ENCODE measurements around the gene FOXS1. TPM values are rescaled to one million over a fixed set of nuclear protein-coding genes. Genes with fewer than 3 reads are reported as not detected.
A peak's percentile ranks its signal among the peaks of the same experiment; 100 is the strongest.

FOXS1 gene
- polyA plus RNA-seq, 1 of the 3 experiments (the other 2 are of a cell fraction), result 0.99 TPM

- TF ChIP-seq, protein P1, sequence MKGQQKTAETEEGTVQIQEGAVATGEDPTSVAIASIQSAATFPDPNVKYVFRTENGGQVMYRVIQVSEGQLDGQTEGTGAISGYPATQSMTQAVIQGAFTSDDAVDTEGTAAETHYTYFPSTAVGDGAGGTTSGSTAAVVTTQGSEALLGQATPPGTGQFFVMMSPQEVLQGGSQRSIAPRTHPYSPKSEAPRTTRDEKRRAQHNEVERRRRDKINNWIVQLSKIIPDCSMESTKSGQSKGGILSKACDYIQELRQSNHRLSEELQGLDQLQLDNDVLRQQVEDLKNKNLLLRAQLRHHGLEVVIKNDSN (IDR thresholded peaks at IDR 0.05; ENCODE audit: borderline replicate concordance, low read depth), result no peak
- TF ChIP-seq FOXM1 (IDR thresholded peaks at IDR 0.05; ENCODE audit: low read depth) (no peak), YY1 (IDR thresholded peaks at IDR 0.05; ENCODE audit: low read depth) (no peak), PBX3 (IDR thresholded peaks at IDR 0.05) (no peak), FOSL2 (IDR thresholded peaks at IDR 0.05; ENCODE audit: borderline replicate concordance, low read depth) (no peak), NFIC (IDR thresholded peaks at IDR 0.05; ENCODE audit: borderline replicate concordance) (no peak)
- TF ChIP-seq, protein P2, sequence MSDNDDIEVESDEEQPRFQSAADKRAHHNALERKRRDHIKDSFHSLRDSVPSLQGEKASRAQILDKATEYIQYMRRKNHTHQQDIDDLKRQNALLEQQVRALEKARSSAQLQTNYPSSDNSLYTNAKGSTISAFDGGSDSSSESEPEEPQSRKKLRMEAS (IDR thresholded peaks at IDR 0.05; ENCODE audit: low read depth), result no peak
These were observed 21.3 kb downstream of the FOXS1 start (continued) for GRCh38 chr20:31824125-31824485.

DNA sequence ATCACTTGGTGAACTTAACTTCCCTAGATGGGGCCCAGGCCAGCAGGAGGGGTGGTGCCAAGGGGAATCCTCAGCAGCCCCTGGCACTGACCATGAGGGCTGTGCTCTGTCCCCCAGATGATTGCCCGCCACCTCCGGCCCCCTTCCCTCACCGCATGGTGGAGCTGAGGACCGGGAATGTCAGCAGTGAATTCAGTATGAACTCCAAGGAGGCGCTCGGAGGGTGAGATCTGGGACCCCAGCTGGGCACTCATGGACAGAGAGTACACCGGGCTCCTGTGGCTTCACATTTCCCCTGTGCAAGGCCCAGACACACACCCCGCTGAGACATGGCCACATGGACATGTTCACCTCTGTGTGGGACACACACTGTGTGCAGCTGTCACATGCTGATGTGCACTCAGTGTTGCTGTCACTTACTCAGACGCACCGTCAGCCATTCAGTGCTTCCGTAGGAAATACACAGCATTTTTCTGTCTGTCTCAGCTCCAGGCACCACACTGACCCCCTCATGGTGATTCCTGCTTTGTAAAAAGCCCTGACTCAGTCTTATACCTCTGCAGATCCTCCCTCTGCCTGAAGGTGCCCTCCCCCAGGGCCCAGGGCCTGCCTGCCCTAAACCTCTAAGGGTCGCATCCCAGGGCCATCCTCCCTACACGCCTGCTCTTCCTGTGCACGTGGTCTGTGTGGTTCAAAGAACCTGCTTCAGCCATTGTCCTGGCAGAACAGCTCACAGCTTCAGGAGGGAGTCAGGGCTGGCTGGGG lies 21.9 kb downstream of the FOXS1 start:
- Histone ChIP-seq H3K4me3 (ENCODE audit: low read depth in 2 of 2, low read length in 1 of 2) (no peak overlapping the region; a peak in 1 of 4 replicates), H4K20me1 (ENCODE audit: insufficient read depth) (no peaks in the 10 kb centered on the region), H2AFZ (ENCODE audit: low read depth) (0 out of 2 replicates have a peak overlapping the region, but pooled peaks have one; percentile 16), H3K4me2 (peak overlapping the region; percentile 60; the same call in 1 of the 2 replicates), H3F3A (replicated peaks; ENCODE audit: insufficient read depth) (peaks cover 11% of the 10 kb centered on the region), H3K27ac (ENCODE audit: low read depth in 2 of 2, low read length in 1 of 2) (no peak overlapping the region), H3K9me3 (no peaks in the 10 kb centered on the region), H3K79me2 (ENCODE audit: insufficient read depth) (no peaks in the 10 kb centered on the region), H3K36me3 (replicated peaks in 1 of 2; ENCODE audit: control insufficient read depth in 1 of 2, insufficient read depth in 2 of 2, low read length in 1 of 2) (no peaks in the 10 kb centered on the region), H3K4me1 (ENCODE audit: control insufficient read depth in 1 of 2, insufficient read depth in 2 of 2, low read depth in 1 of 2, low read length in 1 of 2) (peaks cover 0 to 8% of the 10 kb centered on the region in 2 experiments; a peak in 1 of 4 replicates), H3K9me2 (no peaks in the 10 kb centered on the region), H3K27me3 (ENCODE audit: insufficient read depth) (no peaks in the 10 kb centered on the region), H3K9ac (no peak overlapping the region)
- ChIA-PET CTCF (interaction anchor here (0.6 to 7.6 kb wide), 59 partner anchors 9 to 829 kb away, joined by 3 to 174 read pairs (median 5); partner anchors contain the start of genes BCL2L1, FOXS1, PDRG1 and TM9SF4), POLR2A (no interaction called here)
- TF ChIP-seq RCOR1 (IDR thresholded peaks at IDR 0.05; ENCODE audit: low read length), result no peak
- no peak for TF ChIP-seq NRF1 (IDR thresholded peaks at IDR 0.05; ENCODE audit: low read depth, low read length)
- TF ChIP-seq MXI1 (IDR thresholded peaks at IDR 0.05; ENCODE audit: low read depth, low read length), result no peak
- no peak for TF ChIP-seq SMC3 (IDR thresholded peaks at IDR 0.05; ENCODE audit: low read depth, low read length)
- no peak for TF ChIP-seq TCF12 (IDR thresholded peaks at IDR 0.05)
- no peak for TF ChIP-seq EZH2phosphoT487 (IDR thresholded peaks at IDR 0.05; ENCODE audit: borderline replicate concordance, low read depth)
- no peak for TF ChIP-seq CTCF (IDR thresholded peaks at IDR 0.05)
- no peak for TF ChIP-seq YY1 (IDR thresholded peaks at IDR 0.05; ENCODE audit: low read depth)
- TF ChIP-seq ZBTB33 (IDR thresholded peaks at IDR 0.05; ENCODE audit: borderline replicate concordance, low read depth), result no peak
- no peak for TF ChIP-seq GATA2 (CRISPR knock-in tag; IDR thresholded peaks at IDR 0.05)
- TF ChIP-seq FOSL2 (IDR thresholded peaks at IDR 0.05; ENCODE audit: borderline replicate concordance, low read depth), result no peak
- TF ChIP-seq CHD2 (IDR thresholded peaks at IDR 0.05; ENCODE audit: low read length, partially characterized antibody), result no peak
- TF ChIP-seq RFX5 (IDR thresholded peaks at IDR 0.05; ENCODE audit: low read length), result no peak
- no peak for TF ChIP-seq ELF1 (IDR thresholded peaks at IDR 0.05)
- TF ChIP-seq SIN3A (IDR thresholded peaks at IDR 0.05; ENCODE audit: borderline replicate concordance, low read depth, low read length), result no peak
- TF ChIP-seq RXRA (IDR thresholded peaks at IDR 0.05; ENCODE audit: borderline replicate concordance, low read depth), result no peak
- TF ChIP-seq RAD21 (IDR thresholded peaks at IDR 0.05; ENCODE audit: low read length), result no peak
- no peak for TF ChIP-seq POLR2AphosphoS5 (IDR thresholded peaks at IDR 0.05; ENCODE audit: low read depth, low read length)
- no peak for TF ChIP-seq FOXJ3 (CRISPR knock-in tag; IDR thresholded peaks at IDR 0.05)
- DNase-seq, result peak; percentile 23
- WGBS (ENCODE audit: low lambda C conversion rate), result 86% methylated on average over 9 of the region's 14 CpGs
